HG03354 (cell line): Measurements from ENCODE around the gene MTERF4.

Source experiments
- ATAC-seq: cut with Tn5 transposase; IDR thresholded peaks from one replicate; pipeline ENCODE4 v1.9.1; 2021; ENCODE audit warnings: mild to moderate bottlenecking; ENCODE audit not compliant: unreplicated experiment, poor library complexity, severe bottlenecking

The MTERF4 gene

DNA sequence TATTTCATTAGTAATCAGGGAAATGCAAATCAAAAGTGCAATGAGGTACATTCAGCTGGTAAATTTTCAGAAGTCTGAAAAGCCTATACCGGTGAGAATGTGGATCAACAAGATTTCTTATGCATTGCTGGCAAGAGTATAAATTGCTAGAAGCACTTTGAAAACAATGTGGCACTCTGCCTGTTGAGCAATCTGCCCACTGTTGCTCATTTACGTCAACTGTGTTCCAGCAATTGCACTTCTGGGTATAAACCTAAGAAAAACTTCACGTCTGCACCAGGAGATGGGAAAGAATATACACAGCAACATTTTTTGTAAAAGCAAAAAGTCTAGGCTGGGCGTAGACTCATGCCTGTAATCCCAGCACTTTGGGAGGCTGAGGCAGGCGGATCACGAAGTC lies 40.8 kb downstream of the MTERF4 start:
- no peak for ATAC-seq

DNA sequence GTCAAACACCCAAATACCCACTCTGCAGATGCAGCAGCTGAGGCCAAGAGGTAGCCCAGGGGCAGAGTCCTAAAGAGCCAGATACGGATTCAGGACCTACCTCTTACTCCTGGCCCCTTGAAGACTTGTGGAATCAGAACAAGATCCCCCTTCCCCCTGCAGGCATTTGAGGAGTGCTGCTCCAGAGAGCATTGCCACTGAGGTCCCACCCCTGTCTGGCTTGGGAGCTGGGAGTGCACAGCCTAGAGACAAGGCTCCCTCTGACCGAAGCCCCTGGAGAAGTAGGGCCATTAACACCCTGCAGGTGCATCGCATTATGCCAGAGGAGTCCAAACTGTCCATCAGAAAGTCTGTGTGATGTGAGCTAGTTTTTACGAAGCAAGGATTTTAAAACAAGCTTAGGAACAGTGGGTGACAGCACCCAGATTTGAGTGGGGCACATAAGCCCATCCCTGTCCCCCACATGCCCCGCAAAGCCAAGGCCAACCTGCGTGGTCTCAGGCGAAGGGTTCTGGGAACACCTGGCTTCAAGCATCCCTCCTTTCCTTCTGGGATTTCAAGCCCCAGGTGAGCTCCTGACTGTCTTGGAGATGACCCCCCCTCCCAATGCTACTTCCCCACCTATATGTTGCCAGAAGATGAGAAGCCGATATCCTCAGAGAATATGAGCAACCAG lies 48.4 kb downstream of the MTERF4 start:
- no peak for ATAC-seq

DNA sequence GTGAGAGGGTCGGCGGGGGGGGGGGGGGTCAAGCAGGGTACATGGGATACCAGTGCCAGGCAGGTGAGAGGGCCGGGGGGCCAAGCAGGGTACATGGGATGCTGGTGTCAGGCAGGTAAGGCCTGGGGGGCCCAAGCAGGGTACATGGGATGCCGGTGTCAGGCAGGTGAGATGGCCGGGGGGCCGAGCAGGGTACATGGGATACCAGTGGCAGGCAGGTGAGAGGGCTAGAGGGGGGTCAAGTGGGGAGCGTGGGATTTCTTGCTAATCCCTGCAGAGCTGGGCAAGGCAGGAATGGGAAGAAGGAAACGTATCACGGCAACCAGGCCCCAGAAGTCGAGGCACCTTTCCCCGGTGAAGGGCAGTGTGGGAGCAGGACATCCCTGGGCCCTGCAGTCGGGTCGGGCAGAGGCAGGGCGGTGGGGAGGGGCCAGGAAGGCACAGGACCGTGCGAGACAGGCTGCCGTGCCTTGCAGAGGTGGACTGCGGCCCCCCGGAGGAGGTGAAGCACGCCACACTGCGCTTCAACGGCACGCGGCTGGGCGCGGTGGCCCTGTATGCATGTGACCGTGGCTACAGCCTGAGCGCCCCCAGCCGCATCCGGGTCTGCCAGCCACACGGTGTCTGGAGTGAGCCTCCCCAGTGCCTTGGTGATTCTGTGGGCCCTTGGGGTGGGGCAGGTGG lies 49.3 kb downstream of the MTERF4 start:
- no peak for ATAC-seq

DNA sequence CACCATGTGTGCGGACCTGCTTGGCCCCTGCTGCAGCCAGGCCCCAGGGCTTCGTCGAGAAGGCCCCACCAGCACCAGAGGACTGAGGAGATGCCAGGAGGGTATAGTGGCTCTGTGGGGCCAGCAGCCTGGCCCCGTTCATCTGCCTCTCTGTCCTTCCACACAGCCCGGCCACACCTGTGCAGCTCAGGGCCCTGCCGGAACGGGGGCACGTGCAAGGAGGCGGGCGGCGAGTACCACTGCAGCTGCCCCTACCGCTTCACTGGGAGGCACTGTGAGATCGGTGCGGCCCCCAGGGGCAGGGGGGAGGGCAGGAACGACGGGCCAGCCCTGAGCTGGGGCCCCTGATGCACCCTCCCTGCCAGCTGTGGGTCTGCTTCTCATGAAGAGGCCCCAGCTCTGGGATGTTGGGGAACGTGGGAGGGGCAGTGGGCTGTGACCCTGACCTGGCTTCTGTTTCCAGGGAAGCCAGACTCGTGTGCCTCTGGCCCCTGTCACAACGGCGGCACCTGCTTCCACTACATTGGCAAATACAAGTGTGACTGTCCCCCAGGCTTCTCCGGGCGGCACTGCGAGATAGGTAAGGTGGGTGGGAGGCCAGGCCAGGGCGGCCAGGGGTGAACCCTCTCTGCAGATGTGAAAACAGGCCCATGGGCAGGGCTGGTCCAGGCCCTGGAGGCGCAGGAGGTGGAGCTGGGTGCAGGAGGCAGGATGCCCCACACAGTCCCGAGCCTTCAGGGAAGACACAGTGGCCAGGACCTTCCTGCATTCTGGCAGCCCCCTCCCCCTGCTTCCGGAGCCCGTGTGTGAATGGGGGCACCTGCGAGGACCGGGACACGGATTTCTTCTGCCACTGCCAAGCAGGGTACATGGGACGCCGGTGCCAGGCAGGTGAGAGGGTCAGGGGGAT lies 50.3 kb downstream of the MTERF4 start:
- ATAC-seq, result no peak

DNA sequence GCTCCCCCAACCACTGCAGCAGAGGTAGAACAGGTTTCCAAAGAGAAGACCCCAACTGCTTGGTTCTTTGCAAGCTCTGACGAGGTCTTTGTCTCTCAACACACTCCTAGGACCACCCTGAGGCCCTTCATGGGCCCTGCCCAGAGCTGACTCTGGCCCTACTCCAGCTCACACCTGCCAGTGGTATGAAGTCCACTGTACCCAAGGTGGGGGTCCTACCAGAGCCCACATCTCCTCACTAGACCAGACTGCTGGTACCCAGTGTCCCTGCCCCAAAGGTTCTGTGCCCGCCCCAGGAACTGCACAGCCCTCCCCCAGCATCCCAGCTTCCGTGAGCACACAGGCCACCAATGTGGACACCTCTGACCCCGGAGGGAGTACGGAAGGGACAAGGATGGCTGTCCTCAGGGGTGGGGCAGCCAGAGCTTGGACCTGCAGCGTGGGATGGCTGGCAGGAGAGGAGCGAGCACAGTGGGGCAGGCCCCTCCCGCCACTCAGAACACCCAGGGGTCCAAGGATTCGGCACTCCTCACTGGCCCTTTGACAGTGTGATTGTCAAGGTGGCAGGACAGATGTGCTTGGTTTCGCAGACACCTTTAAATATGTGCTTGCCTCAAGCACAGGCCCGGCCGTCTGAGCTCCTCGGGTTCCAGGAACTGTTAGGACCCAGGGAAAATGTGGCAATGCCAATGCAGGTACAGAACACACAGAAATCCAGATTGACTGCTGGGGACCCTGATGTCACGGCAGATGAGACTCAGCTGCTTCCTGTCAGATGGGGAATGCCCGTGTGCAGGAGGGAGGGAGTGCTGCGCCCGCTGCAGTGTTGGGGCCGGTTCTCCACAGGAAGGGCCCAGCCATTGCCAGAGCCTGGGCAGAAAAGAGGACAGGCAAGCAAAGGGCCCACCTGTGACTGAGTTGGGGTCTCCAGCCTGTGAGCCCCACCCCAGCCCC lies 51.2 kb downstream of the MTERF4 start:
- ATAC-seq, result no peak

DNA sequence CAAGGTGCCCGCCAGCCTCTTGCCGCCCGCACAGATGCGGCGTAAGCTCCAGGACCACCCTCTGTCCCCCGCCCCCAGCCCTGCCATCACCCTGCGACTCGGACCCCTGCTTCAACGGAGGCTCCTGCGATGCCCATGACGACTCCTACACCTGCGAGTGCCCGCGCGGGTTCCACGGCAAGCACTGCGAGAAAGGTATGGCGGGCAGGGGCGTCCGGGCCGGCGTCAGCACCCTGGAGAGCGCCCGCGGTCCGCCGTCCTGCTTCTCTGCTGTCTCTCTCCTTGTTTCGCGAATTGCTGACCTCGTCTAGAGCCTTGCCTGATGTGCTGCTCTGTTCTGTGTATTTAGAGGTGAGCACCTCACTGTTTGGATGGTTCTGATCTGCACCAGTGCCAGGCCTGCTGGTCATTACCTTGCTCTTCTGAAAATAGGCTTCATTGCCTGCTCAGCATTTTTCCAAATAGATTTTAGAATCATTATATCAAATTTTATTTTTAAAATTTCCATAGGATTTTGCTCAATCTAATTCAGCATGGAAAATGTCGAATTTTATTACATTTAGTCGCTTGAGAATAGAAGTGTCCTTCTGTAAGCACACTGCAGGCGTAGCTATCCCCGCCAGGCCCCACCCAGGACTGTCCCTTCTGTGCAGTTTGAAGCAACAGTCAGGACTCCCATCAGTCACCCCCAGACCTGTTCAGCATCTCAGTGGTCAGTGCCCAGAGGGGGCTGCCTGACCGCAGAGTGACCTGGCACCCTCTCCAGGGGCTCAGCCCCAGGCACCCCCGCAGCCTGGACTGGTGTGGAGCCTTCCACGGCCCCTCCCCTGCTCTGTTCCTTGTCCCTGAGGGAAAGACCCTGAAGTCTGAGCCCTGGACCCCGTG lies 52.1 kb downstream of the MTERF4 start:
- no peak for ATAC-seq

DNA sequence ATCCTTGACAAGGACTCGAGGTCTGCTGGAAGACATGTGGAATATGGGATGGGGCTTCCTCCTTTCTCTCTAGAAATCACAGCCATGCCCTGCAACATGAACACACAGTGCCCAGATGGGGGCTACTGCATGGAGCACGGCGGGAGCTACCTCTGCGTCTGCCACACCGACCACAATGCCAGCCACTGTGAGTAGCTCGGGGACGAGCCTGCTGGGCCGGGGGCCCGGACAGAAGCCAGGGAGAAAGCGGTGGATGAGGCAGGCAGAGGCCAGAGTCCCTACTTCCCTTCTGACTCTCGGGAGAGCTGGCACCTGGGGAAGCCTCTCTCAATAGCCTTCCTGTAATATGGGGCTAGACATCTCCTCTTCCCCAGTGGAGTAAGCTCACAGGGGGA lies 53.1 kb downstream of the MTERF4 start:
- no peak for ATAC-seq

DNA sequence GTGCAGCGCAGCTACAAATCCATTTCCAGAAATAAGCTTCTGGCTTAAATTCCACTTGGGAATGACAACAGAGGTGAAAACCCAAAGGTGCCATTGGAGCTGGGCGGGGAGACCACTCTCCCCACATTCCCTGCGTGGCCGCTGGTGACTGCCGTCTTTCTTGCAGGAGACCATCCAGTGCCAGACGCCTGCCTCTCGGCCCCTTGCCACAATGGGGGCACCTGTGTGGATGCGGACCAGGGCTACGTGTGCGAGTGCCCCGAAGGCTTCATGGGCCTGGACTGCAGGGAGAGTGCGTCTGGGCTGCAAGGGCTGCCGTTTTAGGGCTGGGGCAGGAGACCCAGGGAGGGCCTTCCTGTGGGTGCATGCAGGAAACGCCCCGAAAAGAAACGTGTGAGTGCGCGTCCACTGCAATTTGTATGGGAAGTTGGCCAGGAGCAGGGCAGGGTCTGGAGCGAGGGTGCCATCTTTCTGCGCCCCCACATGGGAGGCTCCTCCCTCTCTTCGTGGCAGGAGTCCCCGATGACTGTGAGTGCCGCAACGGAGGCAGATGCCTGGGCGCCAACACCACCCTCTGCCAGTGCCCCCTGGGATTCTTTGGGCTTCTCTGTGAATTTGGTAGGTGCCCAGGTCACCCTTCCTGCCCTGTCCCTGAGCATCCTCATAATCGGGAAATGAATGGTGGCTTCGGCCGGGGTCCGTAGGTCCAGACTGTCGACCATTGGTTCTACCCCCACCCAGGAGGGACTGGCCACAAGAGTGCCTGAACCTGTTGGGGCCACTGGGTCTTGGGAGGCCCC lies 53.7 kb downstream of the MTERF4 start:
- no peak for ATAC-seq

DNA sequence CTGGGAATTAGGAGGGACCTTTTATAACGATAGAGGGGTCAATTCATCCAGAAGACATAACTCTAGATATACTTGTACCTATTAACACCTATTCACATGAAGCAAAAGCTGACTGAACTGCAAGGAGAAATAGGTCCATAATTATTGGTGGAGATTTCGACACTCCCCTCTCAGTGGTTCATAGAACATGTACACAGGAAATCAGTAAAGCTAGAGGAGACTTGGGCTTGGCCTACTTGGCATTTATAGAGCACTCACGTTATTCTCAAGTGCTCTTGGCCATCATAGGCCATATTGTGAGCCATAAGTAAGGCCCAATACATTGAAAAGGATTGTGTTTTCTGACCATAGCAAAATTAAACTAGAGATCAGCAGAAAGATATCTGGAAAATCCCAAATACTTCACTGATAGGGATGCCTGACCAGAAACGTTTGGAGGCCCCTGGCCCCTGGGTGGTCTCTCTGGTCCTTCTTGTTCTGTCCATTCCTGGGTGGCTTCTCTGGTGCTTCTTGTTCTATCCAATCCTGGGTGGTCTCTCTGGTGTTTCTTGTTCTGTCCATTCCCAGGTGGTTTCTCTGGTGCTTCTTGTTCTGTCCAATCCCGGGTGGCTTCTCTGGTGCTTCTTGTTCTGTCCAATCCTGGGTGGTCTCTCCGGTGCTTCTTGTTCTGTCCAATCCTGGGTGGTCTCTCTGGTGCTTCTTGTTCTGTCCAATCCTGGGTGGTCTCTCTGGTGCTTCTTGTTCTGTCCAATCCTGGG lies 54.7 kb downstream of the MTERF4 start:
- ATAC-seq, result no peak
